ENCODE data around the gene MED13.

DNA sequence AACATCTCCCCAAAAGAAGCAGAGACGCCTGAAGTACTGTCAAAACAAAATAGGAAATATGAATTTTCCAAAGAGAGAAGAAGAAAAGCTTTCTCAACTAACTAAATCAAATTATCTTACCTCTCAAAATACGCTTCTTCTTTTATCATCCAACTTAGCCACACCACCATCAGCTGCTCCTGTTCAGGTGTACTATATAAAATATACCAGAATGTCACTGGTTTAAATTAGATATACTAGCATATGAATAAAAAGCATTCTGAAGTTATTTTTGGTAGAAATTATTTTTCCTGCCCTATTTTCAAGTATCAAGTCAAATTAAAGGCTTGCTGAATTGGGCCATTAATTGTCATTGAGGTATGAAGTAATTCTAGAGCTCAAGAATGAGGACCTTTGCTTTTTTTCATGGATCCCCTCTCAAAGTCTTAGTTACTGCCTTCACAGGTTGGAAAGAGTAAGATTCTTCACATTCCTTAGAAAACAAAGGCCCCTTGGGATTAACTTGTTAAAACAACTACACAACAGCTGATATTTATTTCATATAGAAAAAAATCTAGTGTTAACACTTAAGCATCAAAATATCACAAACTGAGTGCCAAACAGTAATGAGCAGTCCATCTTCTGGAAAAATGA is 167.4 kb downstream of the MED13 start:
- TF ChIP-seq POLR2AphosphoS5 (IDR thresholded peaks at IDR 0.05; ENCODE audit: low read depth) (no peak), SPI1 (IDR thresholded peaks at IDR 0.05; ENCODE audit: borderline replicate concordance, low read depth) (no peak), GABPA (IDR thresholded peaks at IDR 0.05; ENCODE audit: low read depth) (no peak)
- TF ChIP-seq, protein P1, sequence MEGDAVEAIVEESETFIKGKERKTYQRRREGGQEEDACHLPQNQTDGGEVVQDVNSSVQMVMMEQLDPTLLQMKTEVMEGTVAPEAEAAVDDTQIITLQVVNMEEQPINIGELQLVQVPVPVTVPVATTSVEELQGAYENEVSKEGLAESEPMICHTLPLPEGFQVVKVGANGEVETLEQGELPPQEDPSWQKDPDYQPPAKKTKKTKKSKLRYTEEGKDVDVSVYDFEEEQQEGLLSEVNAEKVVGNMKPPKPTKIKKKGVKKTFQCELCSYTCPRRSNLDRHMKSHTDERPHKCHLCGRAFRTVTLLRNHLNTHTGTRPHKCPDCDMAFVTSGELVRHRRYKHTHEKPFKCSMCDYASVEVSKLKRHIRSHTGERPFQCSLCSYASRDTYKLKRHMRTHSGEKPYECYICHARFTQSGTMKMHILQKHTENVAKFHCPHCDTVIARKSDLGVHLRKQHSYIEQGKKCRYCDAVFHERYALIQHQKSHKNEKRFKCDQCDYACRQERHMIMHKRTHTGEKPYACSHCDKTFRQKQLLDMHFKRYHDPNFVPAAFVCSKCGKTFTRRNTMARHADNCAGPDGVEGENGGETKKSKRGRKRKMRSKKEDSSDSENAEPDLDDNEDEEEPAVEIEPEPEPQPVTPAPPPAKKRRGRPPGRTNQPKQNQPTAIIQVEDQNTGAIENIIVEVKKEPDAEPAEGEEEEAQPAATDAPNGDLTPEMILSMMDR (IDR thresholded peaks at IDR 0.05; ENCODE audit: insufficient read depth, low read length), result no peak

Data from HL-60 (cell line).